ENCODE data around the gene SYT5.
A peak's percentile ranks its signal among the peaks of the same experiment; 100 is the strongest.
"Not testable (repeated sequence)": the region's sequence is repeated elsewhere in the genome, so short reads cannot be mapped to it uniquely, and the experiment has no call there.

The SYT5 gene

DNA sequence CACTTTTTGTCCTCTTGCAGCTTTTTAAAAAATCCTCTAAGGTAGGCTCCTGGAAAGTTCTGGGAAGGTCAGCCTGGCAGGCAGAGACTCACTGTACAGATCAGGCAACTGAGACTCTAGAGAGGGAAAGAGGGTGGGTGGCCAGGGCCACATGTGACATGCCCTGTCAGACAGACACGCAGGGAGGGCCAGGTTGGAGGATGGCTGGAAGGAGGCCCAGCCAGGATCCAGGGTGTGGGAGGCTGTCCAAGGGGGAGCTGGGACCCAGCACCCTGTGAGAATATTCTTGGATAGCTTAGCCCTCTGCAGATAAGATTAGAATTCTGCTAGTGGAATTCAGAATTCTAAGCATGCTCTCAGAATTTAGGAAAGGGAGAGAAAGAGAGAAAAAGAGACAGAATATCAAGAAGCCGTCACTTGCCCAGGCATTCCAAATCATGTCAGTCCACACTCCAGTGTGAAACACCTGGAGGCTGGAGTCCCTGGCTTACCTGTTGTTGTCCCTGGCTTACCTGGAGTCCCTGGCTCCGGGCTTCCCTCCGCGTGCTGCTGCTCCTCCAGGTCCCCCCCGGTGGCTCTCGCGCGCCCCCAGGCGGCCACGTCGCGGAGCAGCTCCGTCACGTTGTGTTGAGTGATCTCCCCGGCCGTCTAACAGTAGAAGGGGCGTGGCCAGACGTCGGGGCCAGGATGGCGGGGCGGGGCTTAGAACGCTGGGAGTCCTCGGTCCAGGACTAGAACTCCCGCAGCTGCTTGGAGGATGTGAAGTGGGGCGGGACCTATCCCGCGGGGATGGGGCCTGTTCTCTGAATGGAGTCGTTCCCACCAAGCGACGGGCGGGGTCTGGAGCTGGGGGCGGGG lies 19.7 kb downstream of the SYT5 start:
- TF ChIP-seq, protein P1, sequence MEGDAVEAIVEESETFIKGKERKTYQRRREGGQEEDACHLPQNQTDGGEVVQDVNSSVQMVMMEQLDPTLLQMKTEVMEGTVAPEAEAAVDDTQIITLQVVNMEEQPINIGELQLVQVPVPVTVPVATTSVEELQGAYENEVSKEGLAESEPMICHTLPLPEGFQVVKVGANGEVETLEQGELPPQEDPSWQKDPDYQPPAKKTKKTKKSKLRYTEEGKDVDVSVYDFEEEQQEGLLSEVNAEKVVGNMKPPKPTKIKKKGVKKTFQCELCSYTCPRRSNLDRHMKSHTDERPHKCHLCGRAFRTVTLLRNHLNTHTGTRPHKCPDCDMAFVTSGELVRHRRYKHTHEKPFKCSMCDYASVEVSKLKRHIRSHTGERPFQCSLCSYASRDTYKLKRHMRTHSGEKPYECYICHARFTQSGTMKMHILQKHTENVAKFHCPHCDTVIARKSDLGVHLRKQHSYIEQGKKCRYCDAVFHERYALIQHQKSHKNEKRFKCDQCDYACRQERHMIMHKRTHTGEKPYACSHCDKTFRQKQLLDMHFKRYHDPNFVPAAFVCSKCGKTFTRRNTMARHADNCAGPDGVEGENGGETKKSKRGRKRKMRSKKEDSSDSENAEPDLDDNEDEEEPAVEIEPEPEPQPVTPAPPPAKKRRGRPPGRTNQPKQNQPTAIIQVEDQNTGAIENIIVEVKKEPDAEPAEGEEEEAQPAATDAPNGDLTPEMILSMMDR (IDR thresholded peaks at IDR 0.05; ENCODE audit: borderline replicate concordance, control extremely low read depth, extremely low read depth, insufficient read depth, missing control alignments) = peak; percentile 93
- DNase-seq (ENCODE audit: low spot score) = peak; percentile 99
- in situ Hi-C loops (cut with MboI; ENCODE audit: low sequenced_read_pairs, unreplicated experiment) = no loop called here

- TF ChIP-seq, protein P1 (IDR thresholded peaks at IDR 0.05; ENCODE audit: borderline replicate concordance, control extremely low read depth, extremely low read depth, insufficient read depth, missing control alignments) = no peak
- in situ Hi-C loops (cut with MboI; ENCODE audit: low sequenced_read_pairs, unreplicated experiment) = no loop called here
- no peak for DNase-seq (ENCODE audit: low spot score)
Measured at GRCh38 chr19:55158848-55159749, 21.0 kb downstream of the SYT5 start.

DNA sequence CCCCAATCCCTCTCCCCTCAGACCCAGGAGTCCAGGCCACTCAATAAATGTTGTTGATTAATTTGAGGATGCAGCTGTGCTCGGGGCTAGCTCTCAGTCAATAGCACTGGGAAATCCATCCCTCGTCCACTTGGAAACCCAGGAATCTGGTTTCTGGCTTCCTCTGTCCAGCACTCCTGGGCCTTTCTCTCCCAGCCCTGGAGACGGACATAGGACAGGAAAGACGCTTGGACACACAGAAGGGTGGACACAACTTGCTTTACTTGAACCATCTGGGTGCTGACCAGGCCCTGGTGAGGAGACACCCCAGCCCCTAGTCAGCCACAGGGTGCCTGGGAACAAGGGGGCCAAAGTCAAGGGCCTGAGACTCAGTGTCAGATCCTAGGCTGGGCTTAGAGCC lies 21.7 kb downstream of the SYT5 start:
- TF ChIP-seq, protein P1 (IDR thresholded peaks at IDR 0.05; ENCODE audit: borderline replicate concordance, control extremely low read depth, extremely low read depth, insufficient read depth, missing control alignments) = no peak
- in situ Hi-C loops (cut with MboI; ENCODE audit: low sequenced_read_pairs, unreplicated experiment) = no loop called here
- DNase-seq (ENCODE audit: low spot score) = no peak

GRCh38 chr19:55157064-55157908 lies 22.8 kb downstream of the SYT5 start, which contains the start of gene TNNI3:
TNNI3 (minus strand) TSS chr19:55157732; CDS start chr19:55157589, 143 bp downstream.
- in situ Hi-C loops (cut with MboI; ENCODE audit: low sequenced_read_pairs, unreplicated experiment) = no loop called here
- TF ChIP-seq, protein P1 (IDR thresholded peaks at IDR 0.05; ENCODE audit: borderline replicate concordance, control extremely low read depth, extremely low read depth, insufficient read depth, missing control alignments) = no peak
- DNase-seq (ENCODE audit: low spot score) = no peak

GRCh38 chr19:55156202-55157063 lies 23.7 kb downstream of the SYT5 start:
- in situ Hi-C loops (cut with MboI; ENCODE audit: low sequenced_read_pairs, unreplicated experiment) = no loop called here
- TF ChIP-seq, protein P1 (IDR thresholded peaks at IDR 0.05; ENCODE audit: borderline replicate concordance, control extremely low read depth, extremely low read depth, insufficient read depth, missing control alignments) = no peak
- peak; percentile 75 for DNase-seq (ENCODE audit: low spot score)

GRCh38 chr19:55155784-55156183 lies 24.3 kb downstream of the SYT5 start:
- DNase-seq (ENCODE audit: low spot score); in situ Hi-C loops (cut with MboI; ENCODE audit: low sequenced_read_pairs, unreplicated experiment): not testable (repeated sequence)

All from GM13976 (cell line).